Skeletal muscle tissue (tissue), 4 donors: ENCODE measurements around the gene RHOT2. TPM values are rescaled to one million over a fixed set of nuclear protein-coding genes. Genes with fewer than 3 reads are reported as not detected.

Experiments used
- H3K27ac ChIP-seq: one replicate; pipeline ENCODE4 v1.7.0; 2013; ENCODE audit warnings: mild to moderate bottlenecking, low read depth, low read length, inconsistent platforms
- H3K27me3 ChIP-seq, 3 donors: one replicate each; pipeline ENCODE4 v1.7.0; 2013; ENCODE audit warnings: low read length in 3 of 3; ENCODE audit not compliant: control insufficient read depth in 3 of 3, insufficient read depth in 3 of 3
- H3K36me3 ChIP-seq, 3 donors: one replicate each; pipeline ENCODE4 v1.7.0; 2013; ENCODE audit warnings: low read length in 3 of 3; ENCODE audit not compliant: control insufficient read depth in 3 of 3, insufficient read depth in 3 of 3
- H3K4me1 ChIP-seq, 3 donors: one replicate each; pipeline ENCODE4 v1.7.0; 2013; ENCODE audit warnings: low read length in 3 of 3, mild to moderate bottlenecking in 3 of 3; ENCODE audit not compliant: control insufficient read depth in 3 of 3, insufficient read depth in 3 of 3
- H3K4me3 ChIP-seq, 3 donors: one replicate each; pipeline ENCODE4 v1.7.0; 2013; ENCODE audit warnings: low read length in 3 of 3
- H3K9ac ChIP-seq, 3 donors: one replicate each; pipeline ENCODE4 v1.7.0; 2013; ENCODE audit warnings: low read length in 3 of 3, mild to moderate bottlenecking in 3 of 3, moderate library complexity in 2 of 3, low read depth in 1 of 3
- H3K9me3 ChIP-seq, 3 donors: one replicate each; pipeline ENCODE4 v1.7.0; 2013; ENCODE audit warnings: low read length in 3 of 3; ENCODE audit not compliant: control insufficient read depth in 3 of 3
- total RNA-seq: library from RNA; depleted of rRNA; stranded (reverse); fragments of >200 nt; gene quantifications from one replicate; pipeline ENCODE4 v1.2.3, GENCODE V29; 2014
- donor health status: Osteomylitis.

RHOT2 gene
- total RNA-seq, 1 donor from 2014 or later: 14.1 TPM

DNA sequence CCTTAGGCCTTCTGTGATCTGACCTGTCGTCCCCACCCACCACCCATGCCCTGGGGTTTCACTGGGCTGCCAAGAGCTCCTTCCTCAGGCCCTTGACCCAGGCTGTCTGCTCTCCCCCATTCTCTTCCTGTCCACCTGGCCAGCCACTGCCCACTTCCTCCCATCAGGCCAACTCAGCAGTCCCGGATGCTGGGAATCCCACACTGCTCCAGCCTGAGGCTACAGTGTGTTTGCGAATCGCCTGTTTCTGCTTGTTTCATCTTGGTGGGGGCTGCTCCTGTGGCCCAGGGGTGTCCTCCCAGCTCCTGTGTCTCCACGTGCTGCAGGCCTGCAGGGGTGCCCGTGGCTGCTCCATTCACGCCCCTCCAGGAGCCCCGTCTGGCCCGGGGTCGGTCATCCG is 46.1 kb downstream of the RHOT2 start:
- Histone ChIP-seq H3K27me3 (peaks cover 22 to 32% (median 31%) of the 10 kb centered on the region in 3 donors), H3K27ac (no peak overlapping the region), H3K4me3 (no peak overlapping the region), H3K9me3 (no peaks in the 10 kb centered on the region), H3K36me3 (peaks cover 0 to 2% (median 0%) of the 10 kb centered on the region in 3 donors), H3K9ac (no peak overlapping the region), H3K4me1 (peaks cover 19 to 34% (median 25%) of the 10 kb centered on the region in 3 donors)

DNA sequence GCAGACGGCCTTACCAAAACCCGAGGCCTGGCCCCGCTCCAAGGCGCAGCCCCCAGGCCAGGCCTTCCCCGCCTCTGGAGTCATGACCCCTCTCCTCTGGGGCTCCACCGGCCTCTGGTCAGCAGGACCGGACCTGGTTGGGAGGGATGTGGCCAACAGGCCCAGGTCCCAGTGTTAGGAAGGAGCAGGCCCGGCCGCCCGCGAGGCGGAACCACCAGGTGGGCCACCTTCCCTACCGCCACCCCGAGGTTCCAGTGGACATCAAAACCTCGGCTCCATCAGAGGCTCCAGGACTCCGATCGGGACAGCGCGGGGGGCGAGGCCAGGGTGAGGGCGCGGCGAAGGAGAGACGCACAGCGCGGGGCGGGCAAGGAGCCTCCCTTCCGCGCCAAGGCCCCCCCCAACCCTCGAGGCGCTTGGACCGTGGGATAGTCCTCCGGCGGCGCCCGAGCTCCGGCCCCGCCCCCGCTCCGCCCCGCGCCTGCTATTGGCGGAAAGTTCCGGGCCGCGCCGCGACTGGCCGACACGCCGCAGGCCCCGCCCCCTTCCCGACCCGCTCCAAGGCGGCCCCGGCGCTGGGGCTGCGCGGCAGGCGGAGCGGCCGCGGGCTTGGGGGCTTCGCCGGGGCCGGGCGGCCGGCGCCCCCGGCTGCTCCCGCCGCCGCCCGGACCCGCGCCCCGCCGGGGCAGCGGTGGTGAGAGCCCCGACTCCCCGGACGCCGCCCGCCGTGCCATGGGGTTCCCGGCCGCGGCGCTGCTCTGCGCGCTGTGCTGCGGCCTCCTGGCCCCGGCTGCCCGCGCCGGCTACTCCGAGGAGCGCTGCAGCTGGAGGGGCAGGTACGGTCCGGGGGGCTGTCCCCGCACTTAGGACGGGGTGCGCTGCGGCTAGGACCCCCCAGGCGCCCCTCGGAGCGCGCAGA is 46.9 kb downstream of the RHOT2 start, which contains the start of gene METRN:
Gene METRN (plus strand): TSS at position 561 of the 919 bp plus-strand sequence. CDS start 172 bp downstream, at position 733.
- Histone ChIP-seq H3K36me3 (peaks cover 0 to 2% (median 0%) of the 10 kb centered on the region in 3 donors), H3K27ac (no peak within 1 kb of the TSS), H3K4me3 (peak within 1 kb of the TSS; percentile 38 to 76 (median 66)), H3K9me3 (no peaks in the 10 kb centered on the region), H3K27me3 (peaks cover 18 to 25% (median 24%) of the 10 kb centered on the region in 3 donors), H3K9ac (peak within 1 kb of the TSS; percentile 23 to 74 (median 33)), H3K4me1 (peaks cover 25 to 40% (median 28%) of the 10 kb centered on the region in 3 donors)

- Histone ChIP-seq H3K4me1 (peaks cover 32 to 44% (median 33%) of the 10 kb centered on the region in 3 donors), H3K36me3 (peaks cover 0 to 2% (median 0%) of the 10 kb centered on the region in 3 donors), H3K9ac (peak overlapping the region; percentile 23 to 74 (median 33)), H3K27me3 (peaks cover 10 to 17% (median 15%) of the 10 kb centered on the region in 3 donors), H3K27ac (no peak overlapping the region), H3K4me3 (peak overlapping the region; percentile 38 to 76 (median 66)), H3K9me3 (no peaks in the 10 kb centered on the region)
Observed at GRCh38 chr16:715477-716199, 47.7 kb downstream of the RHOT2 start.

DNA sequence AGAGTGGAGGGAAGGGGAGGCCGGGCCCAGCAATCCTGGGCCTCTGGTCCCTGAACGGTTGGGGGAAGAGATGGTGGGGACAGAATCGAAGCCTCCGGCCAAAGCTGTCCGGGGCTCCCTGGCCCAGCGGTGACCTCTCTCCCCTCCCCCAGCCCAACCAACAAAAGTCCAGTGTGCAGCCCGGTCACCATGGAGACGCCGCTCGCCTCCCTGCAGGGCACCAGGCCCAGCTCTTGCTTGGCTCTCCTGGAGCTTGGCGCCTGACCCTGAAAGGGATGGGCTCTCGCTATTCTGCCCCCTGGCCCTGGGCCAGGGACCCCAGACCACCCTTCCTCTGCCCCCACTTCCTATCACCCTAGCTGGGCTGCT is 48.3 kb downstream of the RHOT2 start:
- peaks cover 32 to 46% (median 33%) of the 10 kb centered on the region in 3 donors for H3K4me1 ChIP-seq
- H3K9me3 ChIP-seq: no peaks in the 10 kb centered on the region
- peaks cover 0 to 2% (median 0%) of the 10 kb centered on the region in 3 donors for H3K36me3 ChIP-seq
- H3K4me3 ChIP-seq: peak overlapping the region in 2 of 3 donors; percentile 14 to 66
- H3K27me3 ChIP-seq: peaks cover 5 to 12% (median 10%) of the 10 kb centered on the region in 3 donors
- no peak overlapping the region for H3K27ac ChIP-seq
- peak overlapping the region in 2 of 3 donors; percentile 23 to 74 for H3K9ac ChIP-seq

DNA sequence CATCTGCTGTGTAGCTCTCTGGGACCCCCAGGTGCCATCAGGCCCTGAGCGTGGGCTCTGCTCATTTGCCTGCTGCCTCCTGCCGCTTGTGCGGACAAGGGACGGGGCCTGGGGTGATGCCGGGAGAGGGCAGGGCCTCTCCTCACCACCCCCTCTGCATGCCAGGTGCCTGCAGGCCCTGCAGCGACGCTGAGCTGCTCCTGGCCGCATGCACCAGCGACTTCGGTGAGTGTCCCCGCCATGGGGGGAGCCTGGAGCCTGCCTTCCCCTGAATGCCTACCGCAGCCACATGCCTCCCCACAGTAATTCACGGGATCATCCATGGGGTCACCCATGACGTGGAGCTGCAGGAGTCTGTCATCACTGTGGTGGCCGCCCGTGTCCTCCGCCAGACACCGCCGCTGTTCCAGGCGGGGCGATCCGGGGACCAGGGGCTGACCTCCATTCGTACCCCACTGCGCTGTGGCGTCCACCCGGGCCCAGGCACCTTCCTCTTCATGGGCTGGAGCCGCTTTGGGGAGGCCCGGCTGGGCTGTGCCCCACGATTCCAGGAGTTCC is 48.9 kb downstream of the RHOT2 start:
- H3K4me1 ChIP-seq: peaks cover 36 to 52% (median 36%) of the 10 kb centered on the region in 3 donors
- no peaks in the 10 kb centered on the region for H3K9me3 ChIP-seq
- H3K27me3 ChIP-seq: peaks cover 0 to 7% (median 5%) of the 10 kb centered on the region in 3 donors
- H3K27ac ChIP-seq: no peak overlapping the region
- no peak overlapping the region for H3K9ac ChIP-seq
- H3K36me3 ChIP-seq: peaks cover 0 to 2% (median 0%) of the 10 kb centered on the region in 3 donors
- H3K4me3 ChIP-seq: no peak overlapping the region

DNA sequence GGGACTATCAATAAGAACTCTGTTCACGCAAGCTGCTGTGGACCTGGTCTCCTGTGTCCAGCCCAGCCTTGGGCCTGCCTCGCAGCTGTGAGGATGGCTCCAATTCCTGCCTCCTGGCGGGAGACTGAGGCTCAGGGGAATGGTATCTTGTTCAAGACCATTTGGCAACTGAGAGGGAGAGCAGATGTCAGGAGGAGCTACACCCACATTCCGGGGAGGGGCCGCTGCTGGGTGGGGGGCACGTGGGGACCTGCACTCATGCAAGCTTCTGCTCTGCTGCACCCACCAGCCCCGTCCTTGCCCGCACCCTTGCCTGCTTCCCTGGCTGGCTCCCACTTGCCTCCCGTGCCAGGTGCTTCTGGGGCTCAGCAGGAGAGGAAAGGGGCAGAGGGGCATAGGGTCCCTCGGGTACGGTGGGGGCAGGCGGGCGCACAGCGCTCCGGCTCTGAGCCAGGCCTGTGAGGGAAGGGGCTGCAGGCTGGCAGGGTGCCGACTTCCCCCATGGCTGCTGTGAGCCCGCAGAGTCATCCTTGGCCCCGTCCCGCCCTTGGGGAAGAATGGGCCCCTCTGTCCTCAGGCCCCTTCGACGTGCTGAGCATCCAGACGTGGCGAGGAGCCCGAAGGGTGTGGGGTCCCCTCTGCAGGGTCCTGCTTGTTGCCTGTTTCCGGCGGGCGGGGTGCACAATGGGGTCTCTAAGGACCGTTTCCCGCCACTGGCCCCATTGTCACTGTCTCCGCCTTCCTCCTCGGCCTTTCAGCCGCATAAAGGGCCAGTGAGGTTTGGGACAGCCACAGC is 49.7 kb downstream of the RHOT2 start:
- H3K9me3 ChIP-seq: no peaks in the 10 kb centered on the region
- no peak overlapping the region for H3K9ac ChIP-seq
- H3K27me3 ChIP-seq: peaks cover 0 to 7% (median 5%) of the 10 kb centered on the region in 3 donors
- peaks cover 0 to 2% (median 2%) of the 10 kb centered on the region in 3 donors for H3K36me3 ChIP-seq
- H3K27ac ChIP-seq: no peak overlapping the region
- no peak overlapping the region for H3K4me3 ChIP-seq
- peaks cover 38 to 53% (median 38%) of the 10 kb centered on the region in 3 donors for H3K4me1 ChIP-seq

- H3K4me1 ChIP-seq: peaks cover 38 to 51% (median 38%) of the 10 kb centered on the region in 3 donors
- H3K27ac ChIP-seq: no peak overlapping the region
- no peak overlapping the region for H3K4me3 ChIP-seq
- H3K9ac ChIP-seq: no peak overlapping the region
- peaks cover 0 to 2% (median 2%) of the 10 kb centered on the region in 3 donors for H3K36me3 ChIP-seq
- peaks cover 0 to 7% (median 5%) of the 10 kb centered on the region in 3 donors for H3K27me3 ChIP-seq
- no peaks in the 10 kb centered on the region for H3K9me3 ChIP-seq
Observed at GRCh38 chr16:718389-718788, 50.5 kb downstream of the RHOT2 start.

- no peak overlapping the region for H3K4me3 ChIP-seq
Observed at GRCh38 chr16:718922-719321, 51.0 kb downstream of the RHOT2 start.

More at GRCh38 chr16:718922-719321, 51.0 kb downstream of the RHOT2 start:
- H3K9me3 ChIP-seq: no peaks in the 10 kb centered on the region
- no peak overlapping the region for H3K27ac ChIP-seq
- peak overlapping the region in 1 of 3 donors; percentile 45 for H3K9ac ChIP-seq
- peaks cover 0 to 2% (median 2%) of the 10 kb centered on the region in 3 donors for H3K36me3 ChIP-seq
- peaks cover 0 to 3% (median 3%) of the 10 kb centered on the region in 3 donors for H3K27me3 ChIP-seq
- H3K4me1 ChIP-seq: peaks cover 37 to 51% (median 38%) of the 10 kb centered on the region in 3 donors
